Hepatocyte (in vitro differentiated cells): ENCODE data around the gene NLK. TPM values are rescaled to one million over a fixed set of nuclear protein-coding genes. Genes with fewer than 3 reads are reported as not detected.

ENCODE experiments used
- DNase-seq: peaks from one replicate; pipeline ENCODE4 v3.0.0-alpha.2; 2016; ENCODE audit warnings: low spot score
- H2AFZ ChIP-seq: fragments of 200-600 bp; sonication (generic); 2 replicates; pipeline ENCODE4 v1.6.0; 2016; ENCODE audit warnings: antibody characterized with exemption, mild to moderate bottlenecking
- H3K27ac ChIP-seq: fragments of 200-600 bp; sonication (generic); 2 replicates; pipeline ENCODE4 v1.5.1; 2016; ENCODE audit warnings: mild to moderate bottlenecking
- H3K27me3 ChIP-seq: fragments of 200-600 bp; sonication (generic); 2 replicates; pipeline ENCODE4 v1.6.1; 2016
- H3K36me3 ChIP-seq: fragments of 200-600 bp; sonication (generic); replicated peaks from 2 replicates; pipeline ENCODE4 v1.5.1; 2016; ENCODE audit warnings: low read depth; ENCODE audit not compliant: insufficient read depth
- H3K4me1 ChIP-seq: fragments of 200-600 bp; sonication (generic); 2 replicates; pipeline ENCODE4 v1.5.1; 2016; ENCODE audit warnings: mild to moderate bottlenecking, moderate library complexity; ENCODE audit not compliant: insufficient read depth
- H3K4me2 ChIP-seq: fragments of 200-600 bp; sonication (generic); 2 replicates; pipeline ENCODE4 v1.6.0; 2016
- H3K4me3 ChIP-seq: fragments of 200-600 bp; sonication (generic); 2 replicates; pipeline ENCODE4 v1.5.1; 2016; ENCODE audit warnings: mild to moderate bottlenecking
- H3K79me2 ChIP-seq: fragments of 200-600 bp; sonication (generic); 2 replicates; pipeline ENCODE4 v1.6.0; 2017; ENCODE audit warnings: mild to moderate bottlenecking
- H3K9me2 ChIP-seq: fragments of 200-600 bp; sonication (generic); replicated peaks from 2 replicates; pipeline ENCODE4 v1.6.0; 2017; ENCODE audit warnings: mild to moderate bottlenecking; ENCODE audit not compliant: insufficient read depth
- H3K9me3 ChIP-seq: fragments of 200-600 bp; sonication (generic); 2 replicates; pipeline ENCODE4 v1.5.1; 2016; ENCODE audit warnings: low read depth, mild to moderate bottlenecking
- H4K20me1 ChIP-seq: fragments of 200-600 bp; sonication (generic); 2 replicates; pipeline ENCODE4 v1.6.0; 2016; ENCODE audit warnings: mild to moderate bottlenecking; ENCODE audit not compliant: insufficient read depth, poor library complexity, severe bottlenecking
- EZH2 ChIP-seq: fragments of 200-600 bp; sonication (generic); IDR thresholded peaks from 2 replicates; pipeline ENCODE4 v1.6.1; 2016; ENCODE audit warnings: antibody characterized with exemption, mild to moderate bottlenecking, borderline replicate concordance
- EZH2phosphoT487 ChIP-seq: fragments of 200-600 bp; sonication (generic); IDR thresholded peaks from one replicate; pipeline ENCODE4 v1.6.1; 2018; ENCODE audit warnings: antibody characterized with exemption, mild to moderate bottlenecking, low read depth, moderate library complexity; ENCODE audit not compliant: unreplicated experiment, severe bottlenecking
- WGBS: methylation state at CpG from one replicate; pipeline ENCODE4 v1.1.6; 2016; ENCODE audit warnings: low lambda C conversion rate; ENCODE audit errors: missing lambda C conversion rate; 5-methylcytosine and 5-hydroxymethylcytosine counted together
- polyA plus RNA-seq: library from polyadenylated mRNA; unstranded; fragments of >200 nt; fragmentation: Nextera tagmentation; extraction: Ambion mirVana; gene quantifications from 2 replicates; pipeline ENCODE4 v1.2.1, GENCODE V29; 2016
- total RNA-seq: library from RNA; depleted of rRNA; stranded (reverse); fragments of >200 nt; gene quantifications from 2 replicates; pipeline ENCODE4 v1.2.3, GENCODE V29; 2014
- TF ChIP-seq, protein P1 (sequence below): fragments of 200-600 bp; sonication (generic); IDR thresholded peaks from 2 replicates; pipeline ENCODE4 v1.5.1; 2016; ENCODE audit warnings: antibody characterized with exemption, mild to moderate bottlenecking; ENCODE audit not compliant: poor library complexity

NLK gene
- total and polyA plus RNA-seq, 2 experiments from 2014 or later: 5.2 to 24.9 TPM

DNA sequence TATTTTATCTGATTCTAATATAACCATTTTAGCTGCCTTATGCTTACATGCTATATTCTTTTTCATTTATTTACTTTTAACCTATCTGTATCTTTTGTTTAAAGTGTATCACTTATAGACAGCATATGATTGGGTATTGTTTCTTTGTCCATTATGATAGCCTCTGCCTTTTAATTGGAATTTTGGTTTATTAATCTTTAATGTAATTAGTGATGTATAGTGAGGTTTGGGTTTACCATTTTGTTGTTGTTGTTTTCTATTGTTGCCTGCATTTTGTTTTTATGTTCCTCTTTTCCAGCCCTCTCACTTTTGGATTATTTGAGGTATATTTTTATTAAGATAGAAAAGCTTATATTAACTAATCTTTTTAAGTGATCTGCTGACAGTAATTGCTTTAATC lies 59.4 kb downstream of the NLK start:
- Histone ChIP-seq H3K4me1 (peaks cover 3% of the 10 kb centered on the region), H3K27ac (no peak overlapping the region), H3K36me3 (no peaks in the 10 kb centered on the region), H3K27me3 (no peaks in the 10 kb centered on the region), H3K9me2 (no peaks in the 10 kb centered on the region), H3K79me2 (peaks cover 33% of the 10 kb centered on the region), H3K4me2 (no peak overlapping the region), H3K4me3 (no peak overlapping the region), H2AFZ (no peak overlapping the region), H3K9me3 (peaks cover 5% of the 10 kb centered on the region), H4K20me1 (no peaks in the 10 kb centered on the region)
- DNase-seq: no peak
- TF ChIP-seq EZH2phosphoT487 (no peak), EZH2 (no peak)
- TF ChIP-seq, protein P1, sequence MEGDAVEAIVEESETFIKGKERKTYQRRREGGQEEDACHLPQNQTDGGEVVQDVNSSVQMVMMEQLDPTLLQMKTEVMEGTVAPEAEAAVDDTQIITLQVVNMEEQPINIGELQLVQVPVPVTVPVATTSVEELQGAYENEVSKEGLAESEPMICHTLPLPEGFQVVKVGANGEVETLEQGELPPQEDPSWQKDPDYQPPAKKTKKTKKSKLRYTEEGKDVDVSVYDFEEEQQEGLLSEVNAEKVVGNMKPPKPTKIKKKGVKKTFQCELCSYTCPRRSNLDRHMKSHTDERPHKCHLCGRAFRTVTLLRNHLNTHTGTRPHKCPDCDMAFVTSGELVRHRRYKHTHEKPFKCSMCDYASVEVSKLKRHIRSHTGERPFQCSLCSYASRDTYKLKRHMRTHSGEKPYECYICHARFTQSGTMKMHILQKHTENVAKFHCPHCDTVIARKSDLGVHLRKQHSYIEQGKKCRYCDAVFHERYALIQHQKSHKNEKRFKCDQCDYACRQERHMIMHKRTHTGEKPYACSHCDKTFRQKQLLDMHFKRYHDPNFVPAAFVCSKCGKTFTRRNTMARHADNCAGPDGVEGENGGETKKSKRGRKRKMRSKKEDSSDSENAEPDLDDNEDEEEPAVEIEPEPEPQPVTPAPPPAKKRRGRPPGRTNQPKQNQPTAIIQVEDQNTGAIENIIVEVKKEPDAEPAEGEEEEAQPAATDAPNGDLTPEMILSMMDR: no peak

DNA sequence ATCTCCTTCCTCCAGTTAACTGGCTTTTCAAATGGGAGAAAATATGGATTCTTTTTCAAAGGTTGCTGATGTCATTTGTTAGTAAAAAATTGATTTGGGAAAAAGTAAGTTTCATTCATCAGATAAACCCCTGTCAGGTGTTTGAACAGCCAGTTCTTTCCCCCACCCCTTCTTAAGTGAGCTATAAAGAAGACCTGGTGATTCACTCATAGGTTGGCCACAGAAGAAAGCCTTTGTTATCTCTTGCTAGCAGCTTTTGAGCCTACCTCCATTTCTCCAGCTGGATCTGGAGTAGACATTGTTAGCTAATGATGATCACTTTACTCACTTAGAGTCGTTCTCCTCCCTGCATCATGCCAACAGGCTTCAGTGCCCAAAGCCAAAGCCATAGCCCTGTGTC lies 63.0 kb downstream of the NLK start:
- no peaks in the 10 kb centered on the region for H3K9me2 ChIP-seq
- 31% methylated on average over 1 of the region's 1 CpG for WGBS
- H3K4me1 ChIP-seq: peaks cover 3% of the 10 kb centered on the region
- H3K36me3 ChIP-seq: no peaks in the 10 kb centered on the region
- peaks cover 34% of the 10 kb centered on the region for H3K79me2 ChIP-seq
- H4K20me1 ChIP-seq: no peaks in the 10 kb centered on the region
- H3K9me3 ChIP-seq: peaks cover 5% of the 10 kb centered on the region
- H3K4me2 ChIP-seq: no peak overlapping the region
- no peak for DNase-seq
- TF ChIP-seq EZH2: no peak
- no peak for TF ChIP-seq EZH2phosphoT487
- TF ChIP-seq, protein P1: no peak
- H2AFZ ChIP-seq: no peak overlapping the region
- H3K27me3 ChIP-seq: no peaks in the 10 kb centered on the region
- no peak overlapping the region for H3K27ac ChIP-seq
- no peak overlapping the region for H3K4me3 ChIP-seq

DNA sequence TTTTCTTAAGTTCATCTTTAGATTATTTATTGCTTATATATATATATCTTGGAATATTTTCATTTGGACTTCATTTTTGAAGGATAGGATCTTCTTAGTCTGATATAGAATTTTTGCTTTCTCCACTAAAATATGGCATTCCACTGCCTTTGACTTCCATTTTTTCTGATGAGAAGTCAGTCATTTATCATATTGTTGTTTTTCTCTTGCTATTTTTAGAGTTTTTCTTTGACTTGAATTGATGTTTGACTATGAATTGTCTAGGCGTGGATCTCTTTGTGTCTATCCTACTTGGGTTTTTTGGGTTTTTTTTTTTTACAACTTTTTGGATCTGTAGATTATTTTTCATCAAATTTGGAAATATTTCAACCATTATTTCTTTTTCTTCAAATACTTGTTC lies 67.7 kb downstream of the NLK start:
- Histone ChIP-seq H3K27me3 (no peaks in the 10 kb centered on the region), H3K4me2 (no peak overlapping the region), H3K36me3 (no peaks in the 10 kb centered on the region), H3K9me2 (no peaks in the 10 kb centered on the region), H3K4me1 (peaks cover 3% of the 10 kb centered on the region), H3K4me3 (no peak overlapping the region), H3K79me2 (peaks cover 32% of the 10 kb centered on the region), H3K27ac (no peak overlapping the region), H4K20me1 (no peaks in the 10 kb centered on the region), H2AFZ (no peak overlapping the region), H3K9me3 (no peaks in the 10 kb centered on the region)
- DNase-seq: no peak
- WGBS: 97% methylated on average over 1 of the region's 1 CpG
- no peak for TF ChIP-seq EZH2phosphoT487
- TF ChIP-seq EZH2: no peak
- TF ChIP-seq, protein P1: no peak

DNA sequence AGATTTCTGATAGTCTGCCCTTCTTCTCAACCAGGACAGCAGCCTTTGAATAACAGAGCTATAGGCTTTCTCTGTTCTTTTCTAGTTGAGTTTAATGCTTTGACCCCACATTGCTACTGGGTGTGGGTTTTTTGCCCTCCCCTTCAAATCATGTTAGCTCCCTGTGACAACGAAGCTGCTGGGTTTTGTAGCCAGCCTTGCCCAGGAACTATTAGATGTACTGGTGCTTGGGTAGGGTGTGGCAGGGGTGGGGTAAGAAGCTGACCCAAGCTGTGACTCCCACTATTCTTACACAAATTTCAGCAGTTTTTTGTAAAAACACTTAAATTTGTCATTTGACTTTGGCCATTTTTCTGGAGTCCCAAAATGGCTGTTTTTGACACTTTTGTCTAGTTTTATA lies 69.7 kb downstream of the NLK start:
- Histone ChIP-seq H3K4me1 (no peaks in the 10 kb centered on the region), H3K4me2 (no peak overlapping the region), H3K9me3 (no peaks in the 10 kb centered on the region), H3K36me3 (no peaks in the 10 kb centered on the region), H3K27ac (no peak overlapping the region), H3K4me3 (no peak overlapping the region), H4K20me1 (no peaks in the 10 kb centered on the region), H2AFZ (no peak overlapping the region), H3K27me3 (no peaks in the 10 kb centered on the region), H3K9me2 (no peaks in the 10 kb centered on the region), H3K79me2 (peaks cover 25% of the 10 kb centered on the region)
- 75% methylated on average over 1 of the region's 1 CpG for WGBS
- no peak for DNase-seq
- no peak for TF ChIP-seq EZH2phosphoT487
- TF ChIP-seq, protein P1: no peak
- no peak for TF ChIP-seq EZH2
